HG02763 (cell line): ENCODE measurements around the gene ZNF610.
A peak's percentile ranks its signal among the peaks of the same experiment; 100 is the strongest.
"Not testable (repeated sequence)": the region's sequence is repeated elsewhere in the genome, so short reads cannot be mapped to it uniquely, and the experiment has no call there.

Source experiments
- ATAC-seq: cut with Tn5 transposase; IDR thresholded peaks from one replicate; pipeline ENCODE4 v1.9.1; 2021; ENCODE audit warnings: mild to moderate bottlenecking, moderate library complexity; ENCODE audit not compliant: unreplicated experiment

Gene ZNF610

GRCh38 chr19:52336117-52336790 lies at the start of gene ZNF610:
ZNF610 (plus strand) TSS chr19:52336243; CDS start chr19:52349173, 12,930 bp downstream.
- peak; percentile 74 for ATAC-seq

DNA sequence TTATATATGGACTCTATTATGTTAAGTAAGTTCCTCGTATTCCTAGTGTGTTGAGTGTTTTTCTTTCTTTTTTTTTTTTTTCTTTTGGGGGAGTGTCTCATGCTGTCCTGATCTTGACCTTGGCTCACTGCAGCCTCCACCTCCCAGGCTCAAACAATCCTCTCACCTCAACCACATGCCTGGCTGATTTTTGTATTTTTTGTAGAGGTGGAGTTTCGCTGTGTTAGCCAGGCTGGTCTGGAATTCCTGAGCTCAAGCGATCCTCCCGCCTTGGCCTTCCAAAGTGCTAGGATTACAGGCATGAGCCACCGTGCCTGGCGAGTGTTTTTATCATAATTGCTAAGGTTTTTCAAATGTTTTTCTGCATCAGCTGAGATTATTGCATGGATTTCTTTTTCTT lies 49.8 kb upstream of the ZNF610 start:
- ATAC-seq: no peak

DNA sequence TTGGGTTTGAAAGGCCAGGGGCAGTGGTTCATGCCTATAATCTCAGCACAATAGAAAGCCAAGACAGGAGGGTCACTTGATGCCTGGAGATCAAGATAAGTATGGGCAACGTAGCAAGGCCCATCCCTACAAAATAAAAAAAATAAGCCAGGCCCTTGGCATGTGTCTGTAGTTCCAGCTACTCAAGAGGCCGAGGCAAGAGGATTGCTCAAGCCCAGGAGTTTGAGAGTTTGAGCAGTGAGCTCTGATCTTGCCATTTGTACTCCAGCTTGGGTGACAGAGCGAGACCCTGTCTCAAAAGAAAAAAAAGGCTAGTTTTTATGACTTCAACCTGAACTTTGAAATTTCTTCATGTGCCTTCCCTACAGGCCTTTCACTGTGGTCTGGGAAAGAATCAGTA lies 44.3 kb upstream of the ZNF610 start:
- no peak for ATAC-seq

- not testable (repeated sequence) for ATAC-seq
These were observed 43.1 kb upstream of the ZNF610 start for GRCh38 chr19:52292946-52293345.

DNA sequence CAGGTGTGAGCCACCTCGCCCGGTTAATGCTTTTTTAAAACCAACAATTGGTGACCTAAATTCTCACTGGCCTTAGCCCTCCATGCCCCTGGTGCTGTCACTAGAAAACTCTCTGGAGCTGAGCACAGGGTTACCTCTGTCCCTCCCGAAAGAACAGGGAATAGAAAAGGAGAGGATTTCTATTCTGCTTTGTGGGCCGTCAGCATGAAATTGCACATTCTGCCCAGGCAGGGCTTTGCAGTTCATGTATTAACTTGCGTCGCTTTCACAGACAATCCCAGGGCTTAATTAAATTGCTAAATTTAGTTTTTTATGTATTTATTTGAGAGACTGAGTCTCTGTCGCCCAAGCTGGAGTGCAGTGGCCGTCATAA lies 39.7 kb upstream of the ZNF610 start:
- ATAC-seq: no peak

GRCh38 chr19:52296773-52297600 lies 39.1 kb upstream of the ZNF610 start, which contains the start of gene ZNF480:
ZNF480 (plus strand) TSS chr19:52297169; CDS start chr19:52300413, 3,244 bp downstream.
- ATAC-seq: no peak

DNA sequence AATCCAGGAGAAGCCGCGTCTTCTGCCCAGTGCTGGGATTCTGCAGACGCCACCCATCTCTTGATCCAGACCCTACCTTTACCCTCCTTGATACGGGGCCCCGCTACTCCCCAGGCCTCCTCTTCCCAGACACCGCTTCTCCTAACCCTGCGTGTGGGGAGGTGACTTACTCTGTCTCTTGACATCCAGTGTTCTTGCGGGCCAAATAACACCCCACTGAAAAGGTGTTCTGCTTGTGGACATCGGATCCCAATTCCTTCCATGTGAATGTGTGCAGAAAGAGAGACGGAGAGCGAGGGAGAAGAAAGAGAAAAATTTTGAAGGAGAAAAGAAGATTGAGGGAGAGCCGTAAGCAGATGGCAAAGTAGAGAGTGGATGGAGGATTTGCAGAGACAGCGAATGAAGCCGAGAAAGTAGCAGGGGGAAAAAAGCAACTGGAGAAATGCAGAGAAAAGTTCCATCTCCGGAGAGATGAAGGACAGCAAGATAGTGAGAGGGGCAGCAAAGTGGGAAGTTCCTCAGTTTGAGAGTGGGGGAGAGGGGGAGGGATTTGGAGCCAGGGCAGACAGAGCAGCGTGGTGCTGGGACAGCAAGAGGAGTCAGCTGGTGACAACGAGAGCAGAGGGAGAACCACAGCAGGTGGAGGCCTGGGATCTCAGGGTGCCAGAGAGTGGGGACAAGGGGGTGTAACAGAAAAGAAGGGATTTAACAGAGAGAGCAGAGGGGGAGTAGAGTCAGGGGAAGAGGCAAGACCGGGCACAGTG lies 38.3 kb upstream of the ZNF610 start:
- ATAC-seq: no peak

- no peak for ATAC-seq
These were observed 28.8 kb upstream of the ZNF610 start for GRCh38 chr19:52307275-52307674.

DNA sequence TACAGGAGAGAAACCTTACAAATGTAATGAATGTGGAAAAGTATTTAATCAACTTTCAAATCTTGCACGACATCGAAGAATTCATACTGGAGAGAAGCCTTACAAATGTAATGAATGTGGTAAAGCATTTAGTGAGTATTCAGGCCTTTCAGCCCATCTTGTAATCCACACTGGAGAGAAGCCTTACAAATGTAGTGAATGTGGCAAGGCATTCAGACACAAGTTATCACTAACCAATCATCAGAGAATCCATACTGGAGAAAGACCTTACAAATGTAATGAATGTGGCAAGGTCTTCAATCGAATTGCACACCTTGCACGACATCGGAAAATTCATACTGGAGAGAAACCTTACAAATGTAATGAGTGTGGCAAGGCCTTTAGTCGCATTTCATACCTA lies 13.6 kb upstream of the ZNF610 start:
- no peak for ATAC-seq

GRCh38 chr19:52331757-52332156 lies 4.3 kb upstream of the ZNF610 start:
- ATAC-seq: no peak

DNA sequence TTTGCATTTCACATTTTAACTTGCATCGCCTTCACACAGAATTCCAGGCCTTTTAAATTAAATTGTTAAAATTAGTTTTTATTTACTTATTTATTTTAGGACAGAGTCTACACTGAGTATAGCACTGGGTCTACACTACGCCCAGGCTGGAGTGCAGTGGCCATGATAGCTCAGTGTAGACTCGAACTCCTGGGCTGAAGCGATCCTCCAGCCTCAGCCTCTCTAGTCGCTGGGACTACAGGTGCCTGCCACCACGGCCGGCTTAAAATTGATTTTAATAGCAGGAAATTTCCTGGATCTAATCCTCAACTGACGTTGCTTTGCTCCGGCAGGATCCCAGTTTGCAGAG lies 301 bp upstream of the ZNF610 start:
- ATAC-seq: no peak

- no peak for ATAC-seq
These were observed 843 bp downstream of the ZNF610 start for GRCh38 chr19:52336791-52337381.

DNA sequence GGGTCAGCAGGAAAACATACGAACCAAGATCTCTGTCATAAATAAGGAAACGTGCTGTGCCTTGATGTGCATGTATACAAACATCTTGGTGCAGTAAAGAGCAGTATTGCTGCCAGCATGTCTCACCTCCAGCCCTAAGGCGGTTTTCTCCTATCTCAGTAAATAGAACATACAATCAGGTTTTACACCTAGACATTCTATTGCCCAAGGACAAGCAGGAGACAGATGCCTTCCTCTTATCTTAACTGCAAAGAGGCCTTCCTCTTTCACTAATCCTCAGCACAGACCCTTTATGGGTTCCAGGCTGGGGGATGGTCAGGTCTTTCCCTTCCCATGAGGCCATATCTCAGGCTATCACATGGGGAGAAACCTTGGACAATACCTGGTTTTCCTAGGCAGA lies 3.0 kb downstream of the ZNF610 start:
- ATAC-seq: not testable (repeated sequence)

- no peak for ATAC-seq
These were observed 7.5 kb downstream of the ZNF610 start for GRCh38 chr19:52343548-52343947.

- ATAC-seq: no peak
These were observed 9.1 kb downstream of the ZNF610 start for GRCh38 chr19:52345162-52345561.

DNA sequence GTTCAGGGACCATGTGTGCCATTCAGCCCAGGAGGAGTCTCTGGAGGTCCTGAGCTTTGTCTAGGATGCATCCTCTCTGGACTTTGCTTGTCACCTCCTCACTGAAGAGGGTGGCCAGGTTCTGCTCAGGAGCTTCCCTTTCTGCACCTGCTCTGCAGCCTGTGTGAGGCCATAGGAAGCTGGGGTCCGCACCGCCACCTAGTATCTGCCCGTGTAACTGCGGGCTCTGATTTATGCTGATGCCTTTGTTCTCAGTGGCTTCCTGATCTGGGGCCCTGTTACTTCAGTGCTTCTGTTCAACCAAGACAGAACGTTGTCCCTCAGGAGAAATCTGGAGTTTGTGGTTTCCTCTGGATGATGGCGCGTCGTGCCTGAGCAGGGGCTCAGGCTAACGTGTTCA lies 15.5 kb downstream of the ZNF610 start:
- no peak for ATAC-seq

DNA sequence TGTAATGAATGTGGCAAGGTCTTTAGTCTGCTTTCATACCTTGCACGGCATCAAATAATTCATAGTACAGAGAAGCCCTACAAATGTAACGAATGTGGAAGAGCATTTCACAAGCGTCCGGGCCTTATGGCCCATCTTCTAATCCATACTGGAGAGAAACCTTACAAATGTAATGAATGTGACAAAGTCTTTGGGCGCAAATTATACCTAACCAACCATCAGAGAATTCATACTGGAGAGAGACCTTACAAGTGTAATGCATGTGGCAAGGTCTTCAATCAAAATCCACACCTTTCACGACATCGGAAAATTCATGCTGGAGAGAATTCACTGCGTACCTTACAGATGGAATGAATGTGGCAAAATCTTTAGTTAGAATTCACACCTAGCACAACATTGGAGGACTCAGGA lies 30.4 kb downstream of the ZNF610 start:
- ATAC-seq: no peak

- ATAC-seq: no peak
These were observed 33.7 kb downstream of the ZNF610 start, which contains the start of gene ZNF880 for GRCh38 chr19:52369559-52370340. ZNF880 (plus strand) TSS chr19:52369923; CDS start chr19:52369966, 43 bp downstream.

DNA sequence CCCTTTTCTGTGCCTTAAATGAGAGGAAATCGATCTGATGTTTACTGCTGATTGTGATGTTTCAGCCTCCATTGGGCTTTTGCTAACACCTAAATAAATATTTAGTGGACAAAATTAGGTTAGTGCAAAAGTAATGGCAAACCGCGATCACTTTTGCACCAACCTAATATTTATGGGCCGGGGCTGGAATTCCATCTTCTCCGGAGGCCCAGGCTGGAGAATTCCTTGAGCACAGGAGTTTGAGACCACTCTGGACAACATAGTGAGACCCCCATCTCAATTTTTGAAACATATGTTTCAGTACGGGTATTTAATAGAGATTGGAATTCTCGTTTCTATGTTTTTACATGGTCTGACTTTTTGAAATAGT lies 34.3 kb downstream of the ZNF610 start:
- ATAC-seq: no peak

DNA sequence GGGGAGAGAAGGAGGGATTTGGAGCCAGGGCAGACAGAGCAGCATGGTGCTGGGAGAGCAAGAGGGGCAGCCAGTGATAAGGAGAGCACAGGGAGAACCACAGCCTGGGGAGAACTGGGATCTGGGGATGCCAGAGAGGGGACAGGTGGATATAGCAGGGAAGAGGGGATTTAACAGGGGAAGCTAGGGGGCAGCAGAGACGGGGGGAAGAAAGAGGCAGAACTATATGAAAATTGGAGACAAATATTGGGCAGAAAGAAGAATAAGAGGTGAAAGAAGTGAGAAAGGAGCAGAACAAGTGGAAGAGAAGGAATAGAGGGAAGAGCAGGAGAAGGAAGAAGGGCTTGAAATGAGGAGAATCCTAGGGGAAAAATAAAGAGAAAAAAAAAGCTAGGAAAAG lies 55.1 kb downstream of the ZNF610 start:
- ATAC-seq: no peak
